ENCODE measurements around the gene BRIP1. TPM values are rescaled to one million over a fixed set of nuclear protein-coding genes. Genes with fewer than 3 reads are reported as not detected.
"Not testable (repeated sequence)": the region's sequence is repeated elsewhere in the genome, so short reads cannot be mapped to it uniquely, and the experiment has no call there.

Gene BRIP1
- total RNA-seq, 2 donors from 2014 or later: 24.1 to 24.3 TPM

GRCh38 chr17:61822326-61823285, 40.7 kb downstream of the BRIP1 start:
- H3K27ac Mint-ChIP-seq: no peak overlapping the region
- H3K36me3 Mint-ChIP-seq: peaks cover 16 to 37% of the 10 kb centered on the region in 2 donors
- H3K9me3 Mint-ChIP-seq: peaks cover 3 to 4% of the 10 kb centered on the region in 2 donors

DNA sequence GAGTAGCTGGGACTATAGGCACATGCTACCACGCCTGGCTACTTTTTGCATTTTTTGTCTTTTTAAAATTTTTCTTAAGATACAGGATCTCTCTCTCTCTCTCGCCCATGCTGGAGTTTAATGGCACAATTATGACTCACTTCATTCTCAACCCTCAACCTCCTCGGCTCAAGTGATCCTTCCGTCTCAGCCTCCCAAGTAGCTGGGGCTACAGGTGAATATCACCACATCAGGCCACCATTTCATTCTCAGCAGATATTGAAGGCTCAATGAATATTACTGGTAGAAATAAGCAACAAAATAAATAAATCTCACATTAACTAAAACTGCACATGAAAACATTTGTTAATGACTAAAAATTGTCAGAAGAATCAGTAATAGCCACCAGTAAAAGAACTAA, 41.7 kb downstream of the BRIP1 start:
- DNase-seq (ENCODE audit: low spot score in 2 of 2) (no peak), ATAC-seq (no peak)
- Mint-ChIP-seq H3K27ac (no peak overlapping the region), H3K36me3 (peaks cover 11 to 37% of the 10 kb centered on the region in 2 donors), H3K9me3 (peaks cover 3 to 4% of the 10 kb centered on the region in 2 donors)

More at GRCh38 chr17:61822326-61823285, 40.7 kb downstream of the BRIP1 start:
- no peak for ATAC-seq
- no peak for DNase-seq (ENCODE audit: low spot score in 2 of 2)

- ATAC-seq; H3K9me3 Mint-ChIP-seq; DNase-seq (ENCODE audit: low spot score in 2 of 2): not testable (repeated sequence)
- Mint-ChIP-seq H3K27ac (peak overlapping the region in 1 of 2 donors; percentile 12), H3K36me3 (peaks cover 11 to 21% of the 10 kb centered on the region in 2 donors)
These were observed 44.1 kb downstream of the BRIP1 start for GRCh38 chr17:61819265-61819664.

DNA sequence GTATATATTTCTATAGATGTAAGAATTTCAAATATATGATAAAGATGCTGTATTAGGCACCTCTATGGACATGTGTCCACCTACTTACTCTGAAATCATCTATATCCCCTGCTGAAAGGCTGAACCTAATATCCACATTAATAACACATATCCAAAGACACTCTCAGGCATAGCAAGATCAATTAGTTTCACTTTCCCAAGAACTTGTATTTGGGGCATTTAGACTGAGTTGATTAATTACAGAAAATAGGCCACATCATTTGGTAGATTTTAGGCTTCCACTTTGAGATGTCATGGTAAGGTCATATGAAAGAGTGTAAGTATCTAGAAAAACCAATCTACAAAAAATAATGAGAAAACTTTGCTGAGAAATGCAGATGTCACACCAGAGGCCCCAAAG, 45.1 kb downstream of the BRIP1 start:
- Mint-ChIP-seq H3K9me3 (peaks cover 3 to 4% of the 10 kb centered on the region in 2 donors), H3K36me3 (peaks cover 11 to 21% of the 10 kb centered on the region in 2 donors), H3K27ac (no peak overlapping the region)
- no peak for DNase-seq (ENCODE audit: low spot score in 2 of 2)
- ATAC-seq: no peak

DNA sequence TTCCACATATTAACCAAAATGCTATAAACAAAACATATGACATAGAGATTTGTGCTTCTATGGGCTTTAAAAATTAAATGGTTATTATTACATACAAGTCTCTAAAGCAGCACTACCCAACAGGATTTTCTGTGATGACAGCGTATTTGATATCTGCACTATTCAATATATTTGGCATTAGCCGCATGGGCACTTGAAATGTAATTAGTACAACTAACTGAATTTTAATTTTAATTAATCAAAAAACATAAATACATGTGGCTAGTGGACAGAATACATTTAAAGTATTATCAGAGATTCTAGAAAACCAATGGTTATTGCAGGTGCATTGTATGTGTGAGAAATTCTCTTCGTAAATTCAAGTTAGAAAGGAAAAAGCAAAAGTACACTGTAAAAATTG, 45.9 kb downstream of the BRIP1 start:
- no peak for DNase-seq (ENCODE audit: low spot score in 2 of 2)
- no peak for ATAC-seq
- Mint-ChIP-seq H3K27ac (no peak overlapping the region), H3K9me3 (peaks cover 3 to 4% of the 10 kb centered on the region in 2 donors), H3K36me3 (peaks cover 11 to 21% of the 10 kb centered on the region in 2 donors)

DNA sequence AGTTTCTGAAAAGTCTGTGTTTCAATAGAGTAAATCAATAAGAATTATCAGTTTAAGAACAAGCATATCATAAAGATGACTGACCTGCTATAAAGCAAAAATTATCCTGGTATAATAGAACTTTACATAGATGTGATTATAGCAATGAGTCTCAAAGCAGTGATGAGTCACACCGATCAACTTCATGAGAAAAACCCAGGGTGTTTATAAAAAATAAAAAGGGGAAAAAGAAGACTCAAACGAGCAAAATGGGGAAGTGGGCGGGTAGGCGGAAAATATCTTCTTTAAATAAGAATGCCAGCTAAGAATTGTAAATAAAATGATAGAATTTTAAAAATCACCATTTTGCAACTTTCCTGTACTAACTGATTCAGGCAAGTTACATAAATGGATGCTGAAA, 46.8 kb downstream of the BRIP1 start:
- H3K36me3 Mint-ChIP-seq: peaks cover 7 to 17% of the 10 kb centered on the region in 2 donors

GRCh38 chr17:61815863-61816503, 47.3 kb downstream of the BRIP1 start:
- DNase-seq (ENCODE audit: low spot score in 2 of 2) (no peak), ATAC-seq (no peak)
- no peaks in the 10 kb centered on the region for H3K9me3 Mint-ChIP-seq
- peaks cover 5 to 14% of the 10 kb centered on the region in 2 donors for H3K36me3 Mint-ChIP-seq
- no peak overlapping the region for H3K27ac Mint-ChIP-seq

More for the DNA sequence above, 46.8 kb downstream of the BRIP1 start:
- Mint-ChIP-seq H3K9me3 (peaks cover under 1 to 1% of the 10 kb centered on the region in 2 donors), H3K27ac (no peak overlapping the region)
- DNase-seq (ENCODE audit: low spot score in 2 of 2): no peak
- ATAC-seq: no peak

GRCh38 chr17:61814485-61814884, 48.8 kb downstream of the BRIP1 start:
- ATAC-seq (no peak), DNase-seq (ENCODE audit: low spot score in 2 of 2) (no peak)
- H3K36me3 Mint-ChIP-seq: peaks cover 3% of the 10 kb centered on the region in 2 donors
- H3K9me3 Mint-ChIP-seq: no peaks in the 10 kb centered on the region
- no peak overlapping the region for H3K27ac Mint-ChIP-seq

- no peak for DNase-seq (ENCODE audit: low spot score in 2 of 2)
- no peak for ATAC-seq
- Mint-ChIP-seq H3K36me3 (peaks cover 0 to 5% of the 10 kb centered on the region in 2 donors), H3K27ac (no peak overlapping the region), H3K9me3 (no peaks in the 10 kb centered on the region)
These were observed 50.1 kb downstream of the BRIP1 start for GRCh38 chr17:61813211-61813610.

GRCh38 chr17:61812747-61813146, 50.6 kb downstream of the BRIP1 start:
- ATAC-seq (no peak), DNase-seq (ENCODE audit: low spot score in 2 of 2) (no peak)
- H3K27ac Mint-ChIP-seq: no peak overlapping the region
- no peaks in the 10 kb centered on the region for H3K9me3 Mint-ChIP-seq
- peaks cover 0 to 8% of the 10 kb centered on the region in 2 donors for H3K36me3 Mint-ChIP-seq

DNA sequence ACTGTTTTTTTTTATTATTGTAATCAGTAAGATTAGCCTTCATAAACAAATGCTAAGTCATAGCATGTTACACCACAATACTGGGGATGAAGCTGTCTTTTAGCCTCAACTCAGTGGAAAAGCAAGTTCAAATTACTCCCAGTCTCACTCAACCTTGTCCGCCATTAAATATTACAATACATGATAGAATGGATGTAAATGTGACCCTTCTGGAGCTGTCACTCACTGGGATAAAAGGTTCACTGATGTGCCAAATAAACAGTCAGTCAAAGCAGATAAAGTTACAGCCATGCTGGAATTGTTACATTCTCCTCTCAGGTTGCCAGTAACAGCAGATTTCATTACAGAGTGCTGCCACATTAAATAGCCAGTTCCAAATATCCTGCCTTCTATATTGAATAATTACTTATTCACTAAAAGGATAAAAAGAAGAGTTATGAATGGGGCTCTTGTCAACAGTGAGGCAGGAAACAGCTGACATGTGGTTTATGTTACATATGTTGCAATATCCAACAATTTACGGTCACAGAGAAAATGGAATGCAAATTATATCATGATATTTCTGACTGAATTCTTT, 53.4 kb downstream of the BRIP1 start:
- H3K9me3 Mint-ChIP-seq: no peaks in the 10 kb centered on the region
- DNase-seq (ENCODE audit: low spot score in 2 of 2) (no peak), ATAC-seq (no peak)
- H3K27ac Mint-ChIP-seq: no peak overlapping the region
- H3K36me3 Mint-ChIP-seq: peaks cover 0 to 8% of the 10 kb centered on the region in 2 donors

GRCh38 chr17:61808442-61808841, 54.9 kb downstream of the BRIP1 start:
- ATAC-seq: no peak
- H3K9me3 Mint-ChIP-seq: no peaks in the 10 kb centered on the region
- peaks cover 0 to 8% of the 10 kb centered on the region in 2 donors for H3K36me3 Mint-ChIP-seq
- DNase-seq (ENCODE audit: low spot score in 2 of 2): no peak
- no peak overlapping the region for H3K27ac Mint-ChIP-seq

DNA sequence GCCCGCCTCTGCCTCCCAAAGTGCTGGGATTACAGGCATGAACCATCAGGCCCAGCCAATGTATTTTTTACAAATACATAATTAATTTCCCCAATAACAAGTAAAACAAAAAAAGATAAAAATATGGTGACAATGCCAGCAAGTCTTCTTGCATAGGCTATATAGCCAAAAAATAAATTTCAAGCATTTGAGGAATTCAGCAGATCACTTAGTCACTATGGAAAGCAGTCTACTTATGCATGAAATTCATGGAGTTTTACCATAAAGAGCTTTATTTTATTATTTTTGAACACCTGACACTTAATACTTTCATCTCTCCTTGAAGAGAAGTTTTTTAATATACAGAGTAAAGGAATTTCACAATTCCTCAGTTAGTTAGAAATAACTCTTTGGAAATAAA, 56.4 kb downstream of the BRIP1 start:
- Mint-ChIP-seq H3K36me3 (peaks cover 0 to 8% of the 10 kb centered on the region in 2 donors), H3K9me3 (no peaks in the 10 kb centered on the region), H3K27ac (no peak overlapping the region)
- DNase-seq (ENCODE audit: low spot score in 2 of 2): no peak
- no peak for ATAC-seq

- H3K9me3 Mint-ChIP-seq: no peaks in the 10 kb centered on the region
- no peak for ATAC-seq
These were observed 57.1 kb downstream of the BRIP1 start for GRCh38 chr17:61806081-61806828.

DNA sequence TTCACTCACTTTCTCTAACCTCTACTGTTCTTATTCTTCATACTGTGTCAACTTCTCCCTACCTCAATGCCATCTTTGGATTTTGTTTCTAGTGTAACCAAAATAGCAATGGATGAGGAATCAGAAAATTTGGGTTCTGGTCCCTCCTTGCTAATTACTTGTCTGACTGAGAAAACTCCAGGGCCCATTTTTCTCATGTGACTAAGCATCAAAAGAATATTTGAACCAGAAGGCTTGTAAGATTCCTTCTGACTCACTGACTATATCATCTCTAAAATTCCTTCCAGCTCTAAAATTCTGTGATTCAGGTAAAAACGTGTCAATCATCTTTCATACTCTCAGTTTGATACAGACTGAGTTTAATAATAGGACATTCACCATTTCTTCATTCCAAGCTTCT, 57.9 kb downstream of the BRIP1 start:
- Mint-ChIP-seq H3K9me3 (no peaks in the 10 kb centered on the region), H3K36me3 (peaks cover 0 to 8% of the 10 kb centered on the region in 2 donors), H3K27ac (no peak overlapping the region)
- DNase-seq (ENCODE audit: low spot score in 2 of 2): no peak
- no peak for ATAC-seq

More at GRCh38 chr17:61806081-61806828, 57.1 kb downstream of the BRIP1 start:
- no peak for DNase-seq (ENCODE audit: low spot score in 2 of 2)
- Mint-ChIP-seq H3K27ac (no peak overlapping the region), H3K36me3 (peaks cover 0 to 8% of the 10 kb centered on the region in 2 donors)

DNA sequence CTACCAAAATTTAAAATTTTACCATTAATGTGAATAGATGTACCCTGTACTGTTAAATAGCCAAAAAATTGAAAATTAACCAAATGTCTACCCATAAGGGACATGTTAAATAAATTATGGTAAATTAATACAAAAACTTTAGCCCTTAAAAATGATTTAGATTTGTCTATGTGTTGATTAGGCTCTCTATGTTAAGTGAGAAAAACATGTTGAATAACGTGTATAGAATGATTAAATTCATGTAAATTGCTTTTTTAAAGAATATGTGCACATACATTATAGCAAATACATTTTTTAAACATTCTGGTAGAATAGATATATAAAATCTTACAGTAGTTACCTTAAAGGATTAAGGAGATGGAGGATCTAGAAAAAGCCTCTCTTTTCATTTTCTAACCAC, 59.5 kb downstream of the BRIP1 start:
- Mint-ChIP-seq H3K36me3 (peaks cover 0 to 8% of the 10 kb centered on the region in 2 donors), H3K27ac (no peak overlapping the region), H3K9me3 (no peaks in the 10 kb centered on the region)
- ATAC-seq (no peak), DNase-seq (ENCODE audit: low spot score in 2 of 2) (no peak)

All from activated naive CD4-positive, alpha-beta T cell treated with anti-CD3 and anti-CD28 coated beads, Interleukin-2, amount 50 U/mL, for 72 hours (primary cell).